Lower leg skin (tissue), 3 donors: Measurements from ENCODE around the gene NREP.

Source experiments
- CTCF ChIP-seq, 3 donors: fragments of 450-650 bp; IDR thresholded peaks; one replicate each; pipeline ENCODE4 v1.5.1; 2016; ENCODE audit warnings: antibody characterized with exemption in 3 of 3, mild to moderate bottlenecking in 3 of 3, moderate library complexity in 2 of 3
- POLR2A ChIP-seq, 2 donors: fragments of 450-650 bp; IDR thresholded peaks; one replicate each; pipeline ENCODE4 v1.6.1; 2016 to 2017; ENCODE audit warnings: antibody characterized with exemption in 2 of 2, mild to moderate bottlenecking in 1 of 2, moderate library complexity in 1 of 2

- no peak for TF ChIP-seq POLR2A (IDR thresholded peaks at IDR 0.05)
- TF ChIP-seq CTCF (IDR thresholded peaks at IDR 0.05) = no peak
Measured at GRCh38 chr5:111746791-111747190, 10.2 kb downstream of the NREP start.
